Measurements from ENCODE around the gene SPTLC2.
A peak's percentile ranks its signal among the peaks of the same experiment; 100 is the strongest.
"Not testable (repeated sequence)": the region's sequence is repeated elsewhere in the genome, so short reads cannot be mapped to it uniquely, and the experiment has no call there.

The SPTLC2 gene

GRCh38 chr14:77585385-77585784 lies 31.1 kb downstream of the SPTLC2 start:
- no peak for DNase-seq

- DNase-seq = no peak
These were observed 31.6 kb downstream of the SPTLC2 start for GRCh38 chr14:77584809-77585208.

GRCh38 chr14:77583657-77584056 lies 32.8 kb downstream of the SPTLC2 start:
- no peak for DNase-seq

- DNase-seq = no peak
These were observed 33.9 kb downstream of the SPTLC2 start for GRCh38 chr14:77582511-77582910.

- peak; percentile 58 for DNase-seq
These were observed 35.4 kb downstream of the SPTLC2 start for GRCh38 chr14:77580964-77581505.

- DNase-seq = no peak
These were observed 36.0 kb downstream of the SPTLC2 start for GRCh38 chr14:77580477-77580876.

GRCh38 chr14:77579780-77580179 lies 36.7 kb downstream of the SPTLC2 start:
- DNase-seq = no peak

GRCh38 chr14:77579065-77579464 lies 37.4 kb downstream of the SPTLC2 start:
- DNase-seq = no peak

- no peak for DNase-seq
These were observed 41.9 kb downstream of the SPTLC2 start for GRCh38 chr14:77574446-77575115.

GRCh38 chr14:77573964-77574363 lies 42.5 kb downstream of the SPTLC2 start:
- no peak for DNase-seq

GRCh38 chr14:77570706-77571268 lies 45.6 kb downstream of the SPTLC2 start:
- DNase-seq = no peak

- DNase-seq = no peak
These were observed 50.5 kb downstream of the SPTLC2 start for GRCh38 chr14:77565994-77566305.

- DNase-seq = no peak
These were observed 51.0 kb downstream of the SPTLC2 start for GRCh38 chr14:77565289-77565993.

GRCh38 chr14:77562681-77563080 lies 53.8 kb downstream of the SPTLC2 start:
- DNase-seq = no peak

- no peak for DNase-seq
These were observed 54.6 kb downstream of the SPTLC2 start for GRCh38 chr14:77561881-77562280.

- no peak for DNase-seq
These were observed 57.1 kb downstream of the SPTLC2 start for GRCh38 chr14:77559381-77559780.

GRCh38 chr14:77557391-77557790 lies 59.0 kb downstream of the SPTLC2 start:
- no peak for DNase-seq

GRCh38 chr14:77556946-77557345 lies 59.5 kb downstream of the SPTLC2 start:
- no peak for DNase-seq

GRCh38 chr14:77554816-77555599 lies 61.4 kb downstream of the SPTLC2 start:
- DNase-seq = no peak

GRCh38 chr14:77554207-77554606 lies 62.2 kb downstream of the SPTLC2 start:
- no peak for DNase-seq

GRCh38 chr14:77549451-77549850 lies 67.0 kb downstream of the SPTLC2 start:
- no peak for DNase-seq

GRCh38 chr14:77547512-77548180 lies 68.8 kb downstream of the SPTLC2 start:
- no peak for DNase-seq

GRCh38 chr14:77545171-77545570 lies 71.3 kb downstream of the SPTLC2 start:
- DNase-seq = not testable (repeated sequence)

Measured in central memory CD4-positive, alpha-beta T cell (primary cell).